GM20431 (cell line): Measurements from ENCODE around the gene PTGIR.

Experiments
- in situ Hi-C: fragments of 300-500 bp; cut with MseI, MboI; formaldehyde crosslinking; loops from one replicate; pipeline ENCODE4 v1.15.0; 2020; ENCODE audit warnings: low sequenced_read_pairs; ENCODE audit not compliant: unreplicated experiment

PTGIR gene

GRCh38 chr19:46618670-46619231, 6.1 kb downstream of the PTGIR start:
- in situ Hi-C loops, result no loop called here

GRCh38 chr19:46617601-46618000, 7.3 kb downstream of the PTGIR start:
- in situ Hi-C loops, result no loop called here

- in situ Hi-C loops, result no loop called here
These were observed 8.1 kb downstream of the PTGIR start for GRCh38 chr19:46616631-46617322.

- in situ Hi-C loops, result no loop called here
These were observed 8.9 kb downstream of the PTGIR start for GRCh38 chr19:46615966-46616365.

DNA sequence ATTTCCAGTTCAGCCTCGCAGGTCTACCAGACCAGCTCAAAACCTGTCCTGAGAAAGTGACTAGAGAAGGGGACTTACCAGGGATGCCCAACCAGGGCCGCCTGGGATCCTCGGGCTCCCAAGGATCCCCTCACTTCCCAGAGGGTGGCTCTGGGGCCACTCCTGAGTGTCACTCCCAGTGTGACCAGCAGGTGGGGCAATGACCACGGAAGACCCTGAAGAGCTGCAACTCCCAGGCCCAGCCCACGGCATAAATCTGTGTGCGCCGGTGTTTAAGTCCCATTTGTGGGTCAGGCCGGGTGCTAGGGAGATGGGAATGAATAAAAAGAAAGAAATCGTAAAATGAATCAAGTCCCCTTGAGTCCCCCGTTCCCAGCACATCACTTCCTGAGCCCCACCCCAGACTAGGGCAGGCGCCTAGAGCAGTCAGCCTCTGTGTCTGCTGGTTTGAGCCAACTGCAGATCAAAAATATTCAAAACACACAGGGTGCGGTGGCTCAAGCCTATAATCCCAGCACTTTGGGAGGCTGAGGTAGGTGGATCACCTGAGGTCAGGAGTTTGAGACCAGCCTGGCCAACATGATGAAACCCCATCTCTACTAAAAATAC, 10.7 kb downstream of the PTGIR start:
- in situ Hi-C loops, result no loop called here

GRCh38 chr19:46613525-46613924, 11.4 kb downstream of the PTGIR start:
- in situ Hi-C loops, result no loop called here

- in situ Hi-C loops, result no loop called here
These were observed 13.1 kb downstream of the PTGIR start for GRCh38 chr19:46611776-46612175.

DNA sequence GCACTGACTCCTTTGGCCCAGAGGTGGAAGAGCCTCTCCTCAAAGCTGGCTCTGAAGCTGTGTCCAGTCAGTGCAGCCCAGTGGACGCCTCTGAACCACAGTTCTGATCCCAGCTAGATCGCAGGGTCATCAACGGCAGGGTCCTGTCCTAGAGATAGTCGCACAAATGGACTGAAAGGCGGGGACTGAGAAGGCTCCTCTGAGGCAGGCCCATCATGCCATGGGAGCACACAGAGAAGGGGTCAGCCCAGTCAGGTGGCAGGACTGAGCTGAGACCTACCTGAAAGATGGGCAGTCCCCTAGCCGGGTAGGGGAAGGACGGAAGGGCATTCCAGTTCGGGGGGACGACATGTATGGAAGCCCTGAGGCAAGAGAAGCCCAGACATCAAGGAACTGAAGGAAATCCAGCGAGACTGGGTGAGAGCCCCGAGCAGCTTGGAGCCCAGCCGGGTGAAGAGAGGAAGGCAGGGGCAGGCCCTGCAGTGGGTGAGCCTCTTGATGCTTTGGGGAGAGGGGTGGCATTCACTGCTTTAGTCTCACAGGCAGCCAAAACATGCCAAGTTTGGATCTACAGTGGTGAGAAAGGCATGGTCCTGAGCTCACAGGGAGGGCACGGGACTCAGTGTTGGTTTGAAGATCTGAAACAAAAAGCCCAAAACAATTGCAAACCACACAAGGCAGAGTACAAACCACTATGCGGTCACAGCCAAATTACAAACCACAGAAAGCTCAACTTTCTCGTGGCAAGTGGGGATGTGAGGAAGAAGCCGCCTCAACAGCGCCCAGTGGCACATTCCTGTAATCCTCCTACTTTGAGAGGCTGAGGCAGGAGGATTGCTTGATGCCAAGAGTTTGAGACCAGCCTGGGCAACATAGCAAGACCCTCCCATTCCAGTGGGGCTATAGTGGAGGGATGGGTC, 13.8 kb downstream of the PTGIR start:
- in situ Hi-C loops, result no loop called here

DNA sequence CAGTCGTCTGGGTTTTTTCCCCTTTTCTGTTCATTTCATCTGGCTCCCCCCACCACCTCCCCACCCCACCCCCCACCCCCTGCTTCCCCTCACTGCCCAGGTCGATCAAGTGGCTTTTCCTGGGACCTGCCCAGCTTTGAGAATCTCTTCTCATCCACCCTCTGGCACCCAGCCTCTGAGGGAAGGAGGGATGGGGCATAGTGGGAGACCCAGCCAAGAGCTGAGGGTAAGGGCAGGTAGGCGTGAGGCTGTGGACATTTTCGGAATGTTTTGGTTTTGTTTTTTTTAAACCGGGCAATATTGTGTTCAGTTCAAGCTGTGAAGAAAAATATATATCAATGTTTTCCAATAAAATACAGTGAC, 14.5 kb downstream of the PTGIR start:
- in situ Hi-C loops, result no loop called here

DNA sequence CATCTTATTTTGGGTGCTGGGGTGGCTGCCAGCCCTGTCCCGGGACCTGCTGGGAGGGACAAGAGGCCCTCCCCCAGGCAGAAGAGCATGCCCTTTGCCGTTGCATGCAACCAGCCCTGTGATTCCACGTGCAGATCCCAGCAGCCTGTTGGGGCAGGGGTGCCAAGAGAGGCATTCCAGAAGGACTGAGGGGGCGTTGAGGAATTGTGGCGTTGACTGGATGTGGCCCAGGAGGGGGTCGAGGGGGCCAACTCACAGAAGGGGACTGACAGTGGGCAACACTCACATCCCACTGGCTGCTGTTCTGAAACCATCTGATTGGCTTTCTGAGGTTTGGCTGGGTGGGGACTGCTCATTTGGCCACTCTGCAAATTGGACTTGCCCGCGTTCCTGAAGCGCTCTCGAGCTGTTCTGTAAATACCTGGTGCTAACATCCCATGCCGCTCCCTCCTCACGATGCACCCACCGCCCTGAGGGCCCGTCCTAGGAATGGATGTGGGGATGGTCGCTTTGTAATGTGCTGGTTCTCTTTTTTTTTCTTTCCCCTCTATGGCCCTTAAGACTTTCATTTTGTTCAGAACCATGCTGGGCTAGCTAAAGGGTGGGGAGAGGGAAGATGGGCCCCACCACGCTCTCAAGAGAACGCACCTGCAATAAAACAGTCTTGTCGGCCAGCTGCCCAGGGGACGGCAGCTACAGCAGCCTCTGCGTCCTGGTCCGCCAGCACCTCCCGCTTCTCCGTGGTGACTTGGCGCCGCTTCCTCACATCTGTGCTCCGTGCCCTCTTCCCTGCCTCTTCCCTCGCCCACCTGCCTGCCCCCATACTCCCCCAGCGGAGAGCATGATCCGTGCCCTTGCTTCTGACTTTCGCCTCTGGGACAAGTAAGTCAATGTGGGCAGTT, 15.1 kb downstream of the PTGIR start:
- in situ Hi-C loops, result no loop called here

GRCh38 chr19:46608581-46609345, 16.1 kb downstream of the PTGIR start:
- in situ Hi-C loops, result no loop called here

DNA sequence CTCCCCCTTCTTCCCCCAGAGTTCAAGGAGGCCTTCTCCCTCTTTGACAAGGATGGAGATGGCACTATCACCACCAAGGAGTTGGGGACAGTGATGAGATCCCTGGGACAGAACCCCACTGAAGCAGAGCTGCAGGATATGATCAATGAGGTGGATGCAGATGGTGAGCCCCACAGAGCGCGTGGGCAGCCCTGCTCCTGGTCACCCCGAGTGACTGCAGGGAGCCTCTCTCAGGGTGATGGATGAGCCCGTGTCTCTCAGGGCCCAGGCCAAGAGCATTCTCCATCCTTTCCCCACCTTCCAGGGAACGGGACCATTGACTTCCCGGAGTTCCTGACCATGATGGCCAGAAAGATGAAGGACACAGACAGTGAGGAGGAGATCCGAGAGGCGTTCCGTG, 16.7 kb downstream of the PTGIR start:
- in situ Hi-C loops, result no loop called here

GRCh38 chr19:46607448-46607841, 17.4 kb downstream of the PTGIR start:
- in situ Hi-C loops, result no loop called here

DNA sequence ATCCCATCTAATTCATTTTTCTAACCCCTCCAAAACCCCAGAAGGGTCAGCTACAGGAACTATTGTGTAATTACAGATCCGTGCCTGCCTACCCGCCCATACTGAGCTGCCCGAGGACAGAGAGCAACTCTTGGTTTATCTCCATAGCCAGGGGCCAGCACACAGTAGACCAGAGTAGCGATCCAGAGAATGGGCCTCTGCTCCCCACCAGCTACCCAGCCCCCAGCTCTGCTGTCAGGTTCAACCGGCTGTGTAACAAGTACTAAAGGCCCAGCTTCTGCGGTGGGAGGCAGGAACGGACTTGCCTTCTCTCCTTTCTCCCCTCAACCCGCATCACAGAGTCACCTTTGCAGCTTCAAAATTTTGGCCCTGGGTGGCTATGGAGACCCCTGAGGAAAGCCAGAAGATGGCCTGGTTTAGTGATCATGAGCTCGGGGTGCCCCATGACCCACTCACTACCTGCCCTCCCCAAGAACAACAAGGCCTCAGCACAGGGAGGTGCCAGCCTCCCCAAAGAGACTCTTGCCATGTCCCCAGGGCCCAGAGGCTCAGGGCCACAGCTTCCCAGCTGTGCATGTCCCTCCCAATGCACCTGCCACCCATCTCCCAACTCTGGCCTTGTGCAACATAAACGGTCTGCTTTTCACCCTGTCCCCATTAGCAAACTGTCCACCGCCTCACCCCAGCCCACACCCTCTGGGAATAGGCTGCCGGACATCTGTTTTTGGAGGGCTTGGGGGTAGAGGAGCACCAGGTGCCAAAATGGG, 18.0 kb downstream of the PTGIR start:
- in situ Hi-C loops, result no loop called here

GRCh38 chr19:46606019-46606418, 18.9 kb downstream of the PTGIR start:
- in situ Hi-C loops, result no loop called here

- in situ Hi-C loops, result no loop called here
These were observed 19.5 kb downstream of the PTGIR start for GRCh38 chr19:46605356-46605821.

- in situ Hi-C loops, result no loop called here
These were observed 20.0 kb downstream of the PTGIR start for GRCh38 chr19:46604781-46605355.

GRCh38 chr19:46603752-46604231, 21.1 kb downstream of the PTGIR start:
- in situ Hi-C loops, result no loop called here
